Activated T-cell treated with anti-CD3 and anti-CD28 coated beads, Interleukin-2, amount 50 U/mL, for 72 hours (primary cell): ENCODE measurements around the gene ERBIN. TPM values are rescaled to one million over a fixed set of nuclear protein-coding genes. Genes with fewer than 3 reads are reported as not detected.

Experiments used
- total RNA-seq, 2 donors: library from RNA; stranded (reverse); gene quantifications; one replicate each; pipeline ENCODE4 v1.2.3, GENCODE V29; 2022

Gene ERBIN
- total RNA-seq, 2 donors from 2014 or later: 63.6 to 64.4 TPM

Other genes starting within 250 kb of the ERBIN start
- gene SGTB, start 204.5 kb upstream of the ERBIN start, total RNA-seq: 10 to 100 TPM; 28.9 to 34.6 TPM
- gene NLN, start 204.4 kb upstream of the ERBIN start, total RNA-seq: 10 to 100 TPM in 1 of 2 donors, 1 to 10 TPM in 1; 7.3 to 17.0 TPM
- gene SREK1, start 217.7 kb downstream of the ERBIN start, total RNA-seq: 10 to 100 TPM; 63.1 to 76.7 TPM